ENCODE measurements around the gene RAB40B.

Gene RAB40B

DNA sequence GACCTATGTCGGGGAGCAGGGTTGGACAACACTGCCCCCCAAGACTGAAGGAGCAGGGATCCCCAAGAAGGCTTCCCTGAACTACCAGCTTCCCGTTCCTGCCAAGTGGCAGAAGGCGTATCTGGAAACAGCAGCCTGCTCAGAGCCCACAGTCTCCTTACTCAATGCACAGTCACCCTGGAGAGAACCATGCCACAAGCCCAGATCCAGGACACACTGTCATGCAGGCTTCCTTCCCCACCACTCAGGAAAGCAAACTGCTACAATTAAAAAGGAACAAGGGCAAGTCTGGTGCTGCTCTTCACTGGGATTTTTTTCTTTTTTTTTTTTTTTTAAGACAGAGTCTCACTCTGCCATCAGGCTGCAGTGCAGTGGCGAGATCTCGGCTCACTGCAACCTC is 58.5 kb downstream of the RAB40B start:
- TF ChIP-seq EGR1 (IDR thresholded peaks at IDR 0.05), result no peak
- TF ChIP-seq REST (IDR thresholded peaks at IDR 0.05; ENCODE audit: low read depth), result no peak
- TF ChIP-seq, protein P1, sequence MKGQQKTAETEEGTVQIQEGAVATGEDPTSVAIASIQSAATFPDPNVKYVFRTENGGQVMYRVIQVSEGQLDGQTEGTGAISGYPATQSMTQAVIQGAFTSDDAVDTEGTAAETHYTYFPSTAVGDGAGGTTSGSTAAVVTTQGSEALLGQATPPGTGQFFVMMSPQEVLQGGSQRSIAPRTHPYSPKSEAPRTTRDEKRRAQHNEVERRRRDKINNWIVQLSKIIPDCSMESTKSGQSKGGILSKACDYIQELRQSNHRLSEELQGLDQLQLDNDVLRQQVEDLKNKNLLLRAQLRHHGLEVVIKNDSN (IDR thresholded peaks at IDR 0.05), result no peak
- TF ChIP-seq RAD21 (IDR thresholded peaks at IDR 0.05; ENCODE audit: low read depth), result no peak
- TF ChIP-seq MAX (IDR thresholded peaks at IDR 0.05), result no peak
- no peak for TF ChIP-seq CREB1 (IDR thresholded peaks at IDR 0.05; ENCODE audit: low read depth)
- TF ChIP-seq EP300 (IDR thresholded peaks at IDR 0.05; ENCODE audit: borderline replicate concordance), result no peak
- TF ChIP-seq ZBTB7A (IDR thresholded peaks at IDR 0.05; ENCODE audit: low read depth), result no peak
- no peak for TF ChIP-seq TEAD4 (IDR thresholded peaks at IDR 0.05)
- TF ChIP-seq TAF1 (IDR thresholded peaks at IDR 0.05; ENCODE audit: low read depth), result no peak
- no peak for TF ChIP-seq TCF12 (IDR thresholded peaks at IDR 0.05; ENCODE audit: low read depth)

GRCh38 chr17:82639628-82640027 is 58.9 kb downstream of the RAB40B start:
- no peak for TF ChIP-seq EGR1 (IDR thresholded peaks at IDR 0.05)
- TF ChIP-seq, protein P1 (IDR thresholded peaks at IDR 0.05), result no peak
- no peak for TF ChIP-seq YY1 (IDR thresholded peaks at IDR 0.05; ENCODE audit: low read depth)
- TF ChIP-seq RAD21 (IDR thresholded peaks at IDR 0.05; ENCODE audit: low read depth), result no peak
- no peak for TF ChIP-seq TEAD4 (IDR thresholded peaks at IDR 0.05)
- no peak for TF ChIP-seq CREB1 (IDR thresholded peaks at IDR 0.05; ENCODE audit: low read depth)
- no peak for TF ChIP-seq MAX (IDR thresholded peaks at IDR 0.05)
- no peak for TF ChIP-seq NFIC (IDR thresholded peaks at IDR 0.05)
- no peak for TF ChIP-seq TAF1 (IDR thresholded peaks at IDR 0.05; ENCODE audit: low read depth)
- TF ChIP-seq TCF12 (IDR thresholded peaks at IDR 0.05; ENCODE audit: low read depth), result no peak
- TF ChIP-seq REST (IDR thresholded peaks at IDR 0.05; ENCODE audit: low read depth), result no peak
- TF ChIP-seq ZBTB7A (IDR thresholded peaks at IDR 0.05; ENCODE audit: low read depth), result no peak
- no peak for TF ChIP-seq CEBPB (IDR thresholded peaks at IDR 0.05)
- TF ChIP-seq EP300 (IDR thresholded peaks at IDR 0.05; ENCODE audit: borderline replicate concordance), result no peak
- TF ChIP-seq FOXM1 (IDR thresholded peaks at IDR 0.05; ENCODE audit: borderline replicate concordance, low read depth), result no peak

DNA sequence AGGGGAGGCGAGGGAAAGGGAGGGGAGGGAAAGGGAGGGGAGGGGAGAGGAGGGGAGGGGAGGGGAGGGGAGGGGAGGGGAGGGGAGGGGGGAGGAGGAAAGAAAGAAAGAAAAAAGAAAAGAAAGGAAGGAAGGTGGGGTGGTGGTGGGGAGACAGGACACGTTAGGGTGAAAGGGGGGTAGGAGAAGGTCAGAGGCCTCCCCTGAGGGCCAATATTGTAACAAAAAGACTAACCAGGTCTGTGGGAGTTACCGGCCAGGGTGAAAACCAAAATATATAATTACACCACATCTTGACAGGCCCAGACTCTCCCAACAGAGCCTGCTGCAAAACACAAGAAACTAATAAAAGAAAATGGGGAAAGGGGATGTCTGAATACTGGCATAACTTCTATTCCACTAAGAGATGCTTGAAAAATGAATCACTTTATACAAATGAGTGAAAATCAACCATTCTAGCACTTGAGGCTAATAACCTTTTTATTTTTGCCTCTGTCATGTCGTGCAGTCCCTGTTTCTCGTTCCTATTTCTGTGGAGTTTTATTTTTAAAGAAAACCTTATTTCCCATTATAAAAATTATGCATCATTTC is 60.2 kb downstream of the RAB40B start:
- no peak for TF ChIP-seq EP300 (IDR thresholded peaks at IDR 0.05; ENCODE audit: borderline replicate concordance)
- no peak for TF ChIP-seq EGR1 (IDR thresholded peaks at IDR 0.05)
- TF ChIP-seq CEBPB (IDR thresholded peaks at IDR 0.05), result no peak
- TF ChIP-seq NFIC (IDR thresholded peaks at IDR 0.05), result no peak
- TF ChIP-seq REST (IDR thresholded peaks at IDR 0.05; ENCODE audit: low read depth), result no peak
- TF ChIP-seq ZBTB7A (IDR thresholded peaks at IDR 0.05; ENCODE audit: low read depth), result no peak
- TF ChIP-seq MAX (IDR thresholded peaks at IDR 0.05), result no peak
- TF ChIP-seq TCF12 (IDR thresholded peaks at IDR 0.05; ENCODE audit: low read depth), result no peak
- TF ChIP-seq RAD21 (IDR thresholded peaks at IDR 0.05; ENCODE audit: low read depth), result no peak
- no peak for TF ChIP-seq YY1 (IDR thresholded peaks at IDR 0.05; ENCODE audit: low read depth)
- no peak for TF ChIP-seq FOXM1 (IDR thresholded peaks at IDR 0.05; ENCODE audit: borderline replicate concordance, low read depth)
- TF ChIP-seq CREB1 (IDR thresholded peaks at IDR 0.05; ENCODE audit: low read depth), result no peak
- TF ChIP-seq, protein P1 (IDR thresholded peaks at IDR 0.05), result no peak
- TF ChIP-seq TEAD4 (IDR thresholded peaks at IDR 0.05), result no peak
- TF ChIP-seq TAF1 (IDR thresholded peaks at IDR 0.05; ENCODE audit: low read depth), result no peak

All from Ishikawa (cell line).